CD1c-positive myeloid dendritic cell (primary cell): ENCODE measurements around the gene TCF25.
"Not testable (repeated sequence)": the region's sequence is repeated elsewhere in the genome, so short reads cannot be mapped to it uniquely, and the experiment has no call there.

Experiments used
- DNase-seq: peaks from one replicate; pipeline ENCODE4 v3.0.0-alpha.2; 2016; ENCODE audit errors: extremely low spot score

The TCF25 gene

DNA sequence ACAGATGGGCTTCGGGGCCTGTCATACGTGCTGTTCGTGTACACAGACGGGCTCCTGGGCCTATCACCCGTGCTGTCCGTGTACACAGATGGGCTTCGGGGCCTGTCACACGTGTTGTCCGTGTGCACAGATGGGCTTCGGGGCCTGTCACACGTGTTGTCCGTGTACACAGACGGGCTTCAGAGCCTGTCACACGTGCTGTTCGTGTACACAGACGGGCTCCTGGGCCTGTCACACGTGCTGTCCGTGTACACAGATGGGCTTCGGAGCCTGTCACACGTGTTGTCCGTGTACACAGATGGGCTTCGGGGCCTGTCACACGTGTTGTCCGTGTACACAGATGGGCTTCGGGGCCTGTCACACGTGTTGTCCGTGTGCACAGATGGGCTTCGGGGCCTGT is 5.7 kb downstream of the TCF25 start:
- not testable (repeated sequence) for DNase-seq

DNA sequence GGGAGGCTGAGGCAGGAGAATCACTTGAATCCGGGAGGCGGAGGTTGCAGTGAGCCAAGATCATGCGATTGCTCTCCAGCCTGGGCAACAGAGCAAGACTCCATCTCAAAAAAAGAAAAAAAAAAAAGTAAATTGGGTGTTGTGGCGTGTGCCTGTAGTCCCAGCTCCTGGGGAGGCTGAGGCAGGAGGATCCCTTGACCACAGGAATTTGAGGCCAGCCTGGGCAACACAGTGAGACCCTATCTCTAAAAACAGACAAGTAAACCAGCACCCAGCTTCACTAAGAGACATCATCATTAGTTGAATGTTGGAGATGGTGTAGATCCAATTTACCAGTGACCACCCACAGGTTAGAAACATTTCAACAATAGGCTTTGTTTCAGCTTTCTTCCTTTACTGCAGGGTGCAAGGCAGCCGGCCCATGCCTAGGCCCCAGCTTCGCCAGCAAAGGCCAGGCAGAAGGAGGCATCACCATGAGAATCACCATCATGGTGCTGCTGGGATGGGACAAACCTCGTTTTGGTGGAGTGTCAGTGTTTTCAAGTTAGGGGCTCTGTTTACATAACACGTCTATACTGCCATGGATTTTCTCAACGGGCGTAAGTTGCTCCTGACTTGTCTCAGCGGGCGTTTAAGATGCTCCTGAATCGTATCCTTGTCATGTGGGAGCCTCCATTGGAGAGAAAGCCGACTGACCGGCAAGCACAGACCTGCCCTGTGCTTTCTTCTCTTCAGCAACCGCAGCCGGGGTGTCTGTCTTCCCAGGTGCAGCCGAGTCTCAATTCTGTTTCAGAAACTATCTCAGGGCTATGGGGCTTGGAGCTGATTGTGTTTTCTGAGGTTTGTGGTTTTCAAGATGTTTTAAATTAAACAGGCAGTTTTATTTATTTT is 7.3 kb downstream of the TCF25 start:
- DNase-seq: no peak

GRCh38 chr16:89881368-89881730 is 8.0 kb downstream of the TCF25 start:
- DNase-seq: no peak

GRCh38 chr16:89883346-89884040 is 10.1 kb downstream of the TCF25 start:
- no peak for DNase-seq

- no peak for DNase-seq
These were observed 10.6 kb downstream of the TCF25 start for GRCh38 chr16:89884041-89884421.

- no peak for DNase-seq
These were observed 13.9 kb downstream of the TCF25 start for GRCh38 chr16:89887243-89887642.

DNA sequence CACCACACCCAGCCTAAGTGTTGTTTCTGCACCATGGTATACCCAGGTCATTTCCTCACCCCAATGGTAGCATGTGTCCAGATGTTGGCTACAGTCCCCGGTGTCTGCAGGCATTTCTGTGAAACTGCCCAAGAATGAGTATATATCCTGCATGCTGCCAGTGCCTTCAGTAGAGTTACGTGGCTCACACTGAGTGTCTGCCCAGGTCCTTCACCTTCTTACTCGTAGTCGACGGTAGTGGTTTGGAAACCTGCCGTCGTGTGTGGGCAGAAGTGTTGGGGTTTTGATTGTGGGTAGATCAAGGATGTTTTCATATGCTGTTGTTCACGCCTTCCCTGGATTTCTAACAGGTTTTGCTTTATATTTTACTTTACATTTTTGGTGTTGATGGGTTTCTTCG is 16.8 kb downstream of the TCF25 start:
- DNase-seq: no peak

DNA sequence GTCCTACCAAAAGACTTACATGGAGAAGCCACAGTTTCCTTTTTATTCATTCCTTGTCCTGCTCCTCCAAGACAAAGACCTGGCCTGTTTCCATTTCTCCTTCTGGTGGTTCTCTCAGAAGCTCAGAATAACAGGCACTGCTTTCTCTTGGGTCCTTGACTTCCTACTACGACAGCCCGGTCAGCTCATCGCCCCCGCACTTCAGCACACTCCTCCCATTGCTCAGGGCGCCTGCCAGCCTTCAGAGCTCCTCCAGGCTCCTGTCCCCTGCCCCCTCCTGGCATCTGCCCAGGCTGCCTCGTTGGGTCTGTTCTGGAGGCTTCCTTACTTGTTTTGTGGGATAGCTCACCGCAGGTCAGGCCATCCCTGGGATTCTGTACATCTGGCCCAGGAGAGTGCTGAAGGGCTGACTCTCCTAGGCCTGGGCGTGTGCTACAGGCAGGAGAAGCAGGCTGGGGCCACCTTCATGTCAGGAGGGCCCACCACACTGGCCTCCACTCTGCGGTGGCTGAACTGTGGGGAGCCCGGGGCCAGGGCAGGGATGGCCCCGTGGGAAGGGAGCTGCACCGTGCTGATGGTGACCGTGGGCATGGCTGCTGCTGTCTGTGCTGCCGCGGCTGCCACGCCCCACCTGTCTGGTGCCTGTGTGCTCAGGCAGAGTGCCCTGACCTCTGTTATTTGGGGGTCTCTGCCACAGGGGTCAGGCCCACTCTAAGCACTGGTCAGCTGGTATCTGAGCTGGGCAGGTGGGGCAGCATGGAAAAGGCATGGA is 17.7 kb downstream of the TCF25 start:
- no peak for DNase-seq

- no peak for DNase-seq
These were observed 18.8 kb downstream of the TCF25 start for GRCh38 chr16:89892055-89892630.

- no peak for DNase-seq
These were observed 19.2 kb downstream of the TCF25 start for GRCh38 chr16:89892635-89893034.

DNA sequence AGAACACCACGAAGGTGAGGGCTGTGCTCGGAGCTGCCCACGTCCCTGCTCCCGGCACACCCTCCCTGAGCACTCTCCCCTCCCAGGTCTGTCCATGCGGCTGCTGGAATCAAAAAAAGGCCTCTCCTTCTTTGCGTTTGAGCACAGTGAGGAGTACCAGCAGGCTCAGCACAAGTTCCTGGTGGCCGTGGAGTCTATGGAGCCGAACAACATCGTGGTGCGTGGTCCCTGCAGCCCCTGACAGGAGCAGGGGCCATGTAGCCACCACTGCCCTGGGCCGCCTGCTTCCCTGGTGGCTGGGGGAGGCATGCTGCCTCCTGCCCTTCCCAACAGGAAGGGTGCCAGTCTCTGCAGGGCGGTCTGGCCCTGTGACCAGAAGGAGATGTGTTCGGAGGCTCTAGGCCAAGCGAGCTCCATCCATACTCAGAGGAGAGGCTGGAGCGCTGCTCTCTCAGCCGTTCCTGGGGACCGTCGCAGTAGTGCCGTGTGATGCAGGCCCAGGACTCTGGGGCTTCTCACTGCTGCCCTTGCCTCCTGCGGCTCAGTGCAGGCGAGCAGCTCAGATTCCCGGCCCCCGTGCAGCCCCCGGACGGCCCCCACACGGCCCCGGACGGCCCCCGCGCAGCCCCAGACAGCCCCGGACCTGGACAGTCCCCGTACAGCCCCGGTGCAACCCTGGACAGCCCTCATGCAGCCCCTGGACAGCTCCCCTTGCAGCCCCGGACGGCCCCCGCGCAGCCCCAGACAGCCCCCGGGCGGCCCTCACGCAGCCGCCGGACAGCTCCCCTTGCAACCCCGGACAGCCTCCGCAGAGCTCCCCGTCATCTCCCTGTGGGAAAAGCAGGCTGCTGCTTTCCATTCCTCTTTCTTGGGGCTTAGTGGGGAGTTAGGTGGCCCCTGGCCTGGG is 20.5 kb downstream of the TCF25 start:
- DNase-seq: no peak

- no peak for DNase-seq
These were observed 22.3 kb downstream of the TCF25 start for GRCh38 chr16:89895482-89896250.

DNA sequence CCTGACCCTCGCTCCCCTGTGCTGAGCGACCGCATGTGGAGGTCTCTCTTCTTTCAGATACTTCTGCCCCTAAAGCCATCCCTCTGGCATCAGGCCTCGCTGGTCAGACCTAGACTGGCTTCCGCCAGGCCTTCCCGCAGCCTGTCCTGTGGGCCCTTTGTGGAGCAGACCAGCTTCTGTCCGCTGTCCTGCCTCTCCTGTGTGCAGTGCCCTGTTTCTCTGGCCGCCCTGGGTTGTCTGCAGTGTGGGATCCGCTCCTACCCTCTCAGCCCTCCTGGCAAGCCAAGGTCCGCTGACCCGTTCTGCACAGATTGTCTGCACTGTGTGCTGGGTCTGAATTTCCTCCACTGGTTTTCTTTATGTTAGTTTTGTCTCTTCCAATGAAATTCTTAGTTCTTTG is 23.8 kb downstream of the TCF25 start:
- no peak for DNase-seq

GRCh38 chr16:89898201-89898967 is 25.0 kb downstream of the TCF25 start:
- no peak for DNase-seq

- no peak for DNase-seq
These were observed 26.6 kb downstream of the TCF25 start for GRCh38 chr16:89899879-89900481.

DNA sequence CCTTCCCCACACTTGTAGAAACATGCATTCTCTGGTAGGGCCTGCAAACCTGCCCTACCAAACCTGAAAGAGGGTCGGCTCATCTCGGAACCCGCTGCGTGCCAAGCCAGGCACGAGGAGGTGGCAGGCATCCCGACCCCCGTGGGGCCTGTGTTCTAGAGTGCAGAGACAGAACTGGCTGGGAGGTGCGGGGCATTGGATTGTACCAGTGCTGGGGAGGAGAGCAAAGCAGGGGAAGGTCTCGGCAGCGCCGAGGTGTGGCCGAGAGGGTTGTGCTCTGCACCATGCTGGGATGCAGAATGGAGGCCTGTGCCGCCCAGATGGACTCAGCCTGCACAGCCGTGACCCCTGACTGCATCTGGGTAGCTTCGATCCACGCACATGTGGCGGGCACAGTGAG is 27.5 kb downstream of the TCF25 start:
- no peak for DNase-seq

DNA sequence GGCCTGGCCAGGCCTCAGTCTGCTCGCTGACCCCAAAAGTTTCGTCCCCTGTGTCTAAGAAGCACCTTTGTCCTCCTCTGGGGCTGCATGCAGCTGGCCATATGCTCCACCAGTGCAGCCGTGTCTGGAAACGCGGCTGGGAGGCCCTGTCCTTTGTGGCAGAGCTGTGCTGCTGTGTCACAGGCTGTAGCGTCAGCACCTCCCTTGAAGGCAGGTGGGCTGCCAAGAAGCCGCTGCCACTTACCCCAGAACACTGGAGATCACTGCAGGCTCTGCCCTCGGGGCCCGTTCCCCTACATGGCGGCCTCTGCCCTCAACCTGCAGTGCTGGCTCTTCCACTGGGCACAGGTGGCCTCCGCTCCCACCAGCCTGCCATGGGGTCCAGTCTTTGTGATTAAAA is 29.6 kb downstream of the TCF25 start:
- DNase-seq: no peak

- DNase-seq: no peak
These were observed 30.6 kb downstream of the TCF25 start for GRCh38 chr16:89903908-89904515.
